Neural cell (in vitro differentiated cells): ENCODE data around the gene ZRANB1.

ENCODE experiments used
- RAD21 ChIP-seq: fragments of 450-650 bp; conservative IDR thresholded peaks from 2 replicates; pipeline ENCODE4 v1.6.1; 2014; ENCODE audit warnings: antibody characterized with exemption, mild to moderate bottlenecking, moderate library complexity
- TF ChIP-seq, protein P1 (sequence below): IDR thresholded peaks from 2 replicates; pipeline ENCODE4 v1.6.1; 2012; ENCODE audit warnings: borderline replicate concordance
- TF ChIP-seq, protein P2 (sequence below): fragments of 450-650 bp; IDR thresholded peaks from 2 replicates; pipeline ENCODE4 v1.5.1; 2014; ENCODE audit warnings: antibody characterized with exemption, mild to moderate bottlenecking, moderate library complexity; ENCODE audit not compliant: poor library complexity, severe bottlenecking

DNA sequence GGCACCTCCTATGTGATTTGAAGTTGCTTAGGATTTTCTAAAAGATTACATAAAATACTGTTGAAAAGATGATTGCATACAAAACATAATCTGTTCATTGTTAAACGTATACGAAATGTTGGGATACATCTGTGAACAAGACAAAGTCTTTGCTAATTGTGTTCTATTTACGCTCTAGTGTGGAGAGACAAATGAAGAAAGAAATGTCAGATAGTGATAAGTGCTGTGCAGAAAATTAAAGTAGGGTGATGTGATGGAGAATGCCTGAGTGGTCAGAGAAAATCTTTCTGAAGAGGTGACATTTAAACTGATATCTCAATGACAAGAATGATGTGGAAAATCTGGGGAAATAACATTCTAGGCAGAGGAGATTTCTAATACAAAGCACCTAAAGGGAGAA, 13.4 kb upstream of the ZRANB1 start:
- TF ChIP-seq, protein P1, sequence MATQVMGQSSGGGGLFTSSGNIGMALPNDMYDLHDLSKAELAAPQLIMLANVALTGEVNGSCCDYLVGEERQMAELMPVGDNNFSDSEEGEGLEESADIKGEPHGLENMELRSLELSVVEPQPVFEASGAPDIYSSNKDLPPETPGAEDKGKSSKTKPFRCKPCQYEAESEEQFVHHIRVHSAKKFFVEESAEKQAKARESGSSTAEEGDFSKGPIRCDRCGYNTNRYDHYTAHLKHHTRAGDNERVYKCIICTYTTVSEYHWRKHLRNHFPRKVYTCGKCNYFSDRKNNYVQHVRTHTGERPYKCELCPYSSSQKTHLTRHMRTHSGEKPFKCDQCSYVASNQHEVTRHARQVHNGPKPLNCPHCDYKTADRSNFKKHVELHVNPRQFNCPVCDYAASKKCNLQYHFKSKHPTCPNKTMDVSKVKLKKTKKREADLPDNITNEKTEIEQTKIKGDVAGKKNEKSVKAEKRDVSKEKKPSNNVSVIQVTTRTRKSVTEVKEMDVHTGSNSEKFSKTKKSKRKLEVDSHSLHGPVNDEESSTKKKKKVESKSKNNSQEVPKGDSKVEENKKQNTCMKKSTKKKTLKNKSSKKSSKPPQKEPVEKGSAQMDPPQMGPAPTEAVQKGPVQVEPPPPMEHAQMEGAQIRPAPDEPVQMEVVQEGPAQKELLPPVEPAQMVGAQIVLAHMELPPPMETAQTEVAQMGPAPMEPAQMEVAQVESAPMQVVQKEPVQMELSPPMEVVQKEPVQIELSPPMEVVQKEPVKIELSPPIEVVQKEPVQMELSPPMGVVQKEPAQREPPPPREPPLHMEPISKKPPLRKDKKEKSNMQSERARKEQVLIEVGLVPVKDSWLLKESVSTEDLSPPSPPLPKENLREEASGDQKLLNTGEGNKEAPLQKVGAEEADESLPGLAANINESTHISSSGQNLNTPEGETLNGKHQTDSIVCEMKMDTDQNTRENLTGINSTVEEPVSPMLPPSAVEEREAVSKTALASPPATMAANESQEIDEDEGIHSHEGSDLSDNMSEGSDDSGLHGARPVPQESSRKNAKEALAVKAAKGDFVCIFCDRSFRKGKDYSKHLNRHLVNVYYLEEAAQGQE: no peak
- TF ChIP-seq RAD21: no peak
- TF ChIP-seq, protein P2, sequence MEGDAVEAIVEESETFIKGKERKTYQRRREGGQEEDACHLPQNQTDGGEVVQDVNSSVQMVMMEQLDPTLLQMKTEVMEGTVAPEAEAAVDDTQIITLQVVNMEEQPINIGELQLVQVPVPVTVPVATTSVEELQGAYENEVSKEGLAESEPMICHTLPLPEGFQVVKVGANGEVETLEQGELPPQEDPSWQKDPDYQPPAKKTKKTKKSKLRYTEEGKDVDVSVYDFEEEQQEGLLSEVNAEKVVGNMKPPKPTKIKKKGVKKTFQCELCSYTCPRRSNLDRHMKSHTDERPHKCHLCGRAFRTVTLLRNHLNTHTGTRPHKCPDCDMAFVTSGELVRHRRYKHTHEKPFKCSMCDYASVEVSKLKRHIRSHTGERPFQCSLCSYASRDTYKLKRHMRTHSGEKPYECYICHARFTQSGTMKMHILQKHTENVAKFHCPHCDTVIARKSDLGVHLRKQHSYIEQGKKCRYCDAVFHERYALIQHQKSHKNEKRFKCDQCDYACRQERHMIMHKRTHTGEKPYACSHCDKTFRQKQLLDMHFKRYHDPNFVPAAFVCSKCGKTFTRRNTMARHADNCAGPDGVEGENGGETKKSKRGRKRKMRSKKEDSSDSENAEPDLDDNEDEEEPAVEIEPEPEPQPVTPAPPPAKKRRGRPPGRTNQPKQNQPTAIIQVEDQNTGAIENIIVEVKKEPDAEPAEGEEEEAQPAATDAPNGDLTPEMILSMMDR: no peak
